Left ventricle myocardium inferior (tissue), 1 donor: ENCODE data around the gene KCNJ10. TPM values are rescaled to one million over a fixed set of nuclear protein-coding genes. Genes with fewer than 3 reads are reported as not detected.
A peak's percentile ranks its signal among the peaks of the same experiment; 100 is the strongest.

ENCODE experiments used
- DNase-seq: peaks from one replicate; pipeline ENCODE4 v3.0.0-alpha.2; 2020
- H3K27ac ChIP-seq: fragments of 200-600 bp; replicated peaks from 2 replicates; pipeline ENCODE4 v1.8.0; 2021
- H3K27me3 ChIP-seq: fragments of 200-600 bp; 2 replicates; pipeline ENCODE4 v1.8.0; 2021; ENCODE audit warnings: low read depth
- H3K36me3 ChIP-seq: fragments of 200-600 bp; 2 replicates; pipeline ENCODE4 v1.8.0; 2021
- H3K4me1 ChIP-seq: fragments of 200-600 bp; 2 replicates; pipeline ENCODE4 v1.8.0; 2021
- H3K4me3 ChIP-seq: fragments of 200-600 bp; 2 replicates; pipeline ENCODE4 v1.8.0; 2021; ENCODE audit warnings: mild to moderate bottlenecking, moderate library complexity
- H3K9me3 ChIP-seq: fragments of 200-600 bp; replicated peaks from 2 replicates; pipeline ENCODE4 v1.8.0; 2021
- CTCF ChIP-seq: fragments of 200-600 bp; IDR thresholded peaks from 2 replicates; pipeline ENCODE4 v1.8.0; 2021; ENCODE audit warnings: antibody characterized with exemption, mild to moderate bottlenecking, borderline replicate concordance
- intact Hi-C: fragments of 100-400 bp; cut with micrococcal nuclease; formaldehyde crosslinking; loops from one replicate; pipeline ENCODE4 v1.11.0; 2022
- total RNA-seq: library from RNA; stranded (reverse); fragmentation: NEBNext Ultra II Directional; extraction: Animal tissue kit (Norgen Biotek cat#: 25700); gene quantifications from one replicate; pipeline ENCODE4 v1.2.1, GENCODE V29; 2021
- donor health status: DM: no; HTN: yes; CAD: no; lungs with severe emphysema.

KCNJ10 gene
- total RNA-seq, 1 donor from 2014 or later: not detected

- Histone ChIP-seq H3K27ac (no peak within 1 kb of the TSS), H3K27me3 (peaks cover 74% of the 10 kb centered on the region), H3K4me1 (peaks cover 10% of the 10 kb centered on the region), H3K9me3 (no peaks in the 10 kb centered on the region), H3K36me3 (no peaks in the 10 kb centered on the region), H3K4me3 (no peak within 1 kb of the TSS)
- no peak for DNase-seq
- TF ChIP-seq CTCF: no peak
- intact Hi-C loops: no loop called here
These were observed 11.4 kb upstream of the KCNJ10 start, which contains the start of gene KCNJ9 for GRCh38 chr1:160081261-160081936. Gene KCNJ9, plus strand, starts transcription at chr1:160081538. Its CDS starts 2,493 bp downstream, at chr1:160084031.

DNA sequence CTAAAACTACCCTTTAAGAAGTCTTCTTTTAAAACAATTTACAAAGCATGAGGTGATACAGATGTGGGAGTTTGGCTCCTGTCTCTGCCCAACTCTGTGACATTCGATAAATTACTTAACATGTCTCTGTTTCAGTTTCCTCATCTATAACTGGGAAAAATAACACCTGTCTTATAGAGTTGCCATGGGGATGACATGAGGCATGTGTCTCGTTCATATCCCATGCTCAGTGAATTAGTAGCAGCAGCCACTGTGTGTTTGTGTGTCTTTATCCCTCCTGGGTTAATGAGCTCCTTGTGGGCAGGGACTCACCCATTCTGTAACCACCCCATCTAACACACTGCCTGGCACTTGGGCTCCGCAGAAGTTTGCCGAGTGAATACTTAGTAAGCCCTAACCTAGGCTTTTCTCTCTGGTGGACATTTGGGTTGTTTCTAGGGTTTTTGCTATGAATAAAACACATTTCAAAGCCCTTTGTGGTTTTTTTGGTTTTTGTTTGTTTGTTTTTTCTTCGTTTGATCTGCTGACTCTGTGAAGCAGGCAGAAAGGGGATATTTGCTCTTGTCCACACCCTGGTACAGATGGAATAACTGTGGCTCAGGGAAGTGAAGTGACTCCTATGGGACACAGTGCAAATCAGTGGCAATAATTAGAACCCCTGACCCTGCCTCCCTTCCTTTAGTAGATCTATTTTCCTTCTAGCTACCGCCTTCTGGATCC is 10.6 kb upstream of the KCNJ10 start:
- no peak overlapping the region for H3K27ac ChIP-seq
- TF ChIP-seq CTCF: no peak
- no peaks in the 10 kb centered on the region for H3K36me3 ChIP-seq
- H3K4me3 ChIP-seq: no peak overlapping the region
- intact Hi-C loops: no loop called here
- no peaks in the 10 kb centered on the region for H3K9me3 ChIP-seq
- H3K27me3 ChIP-seq: peaks cover 80% of the 10 kb centered on the region
- DNase-seq: no peak
- H3K4me1 ChIP-seq: peaks cover 10% of the 10 kb centered on the region

- Histone ChIP-seq H3K9me3 (no peaks in the 10 kb centered on the region), H3K36me3 (no peaks in the 10 kb centered on the region), H3K4me1 (peaks cover 9% of the 10 kb centered on the region), H3K27ac (no peak overlapping the region), H3K27me3 (peaks cover 80% of the 10 kb centered on the region), H3K4me3 (no peak overlapping the region)
- intact Hi-C loops: no loop called here
- no peak for DNase-seq
- TF ChIP-seq CTCF: no peak
These were observed 9.5 kb upstream of the KCNJ10 start for GRCh38 chr1:160079448-160079847.

- peak; percentile 69 for TF ChIP-seq CTCF
- DNase-seq: no peak
- Histone ChIP-seq H3K4me3 (no peak overlapping the region), H3K27me3 (peaks cover 79% of the 10 kb centered on the region), H3K4me1 (peaks cover 2% of the 10 kb centered on the region), H3K9me3 (no peaks in the 10 kb centered on the region), H3K27ac (no peak overlapping the region), H3K36me3 (no peaks in the 10 kb centered on the region)
- intact Hi-C loops: no loop called here
These were observed 8.7 kb upstream of the KCNJ10 start for GRCh38 chr1:160078512-160079195.

- H3K27me3 ChIP-seq: peaks cover 79% of the 10 kb centered on the region
- intact Hi-C loops: no loop called here
These were observed 7.5 kb upstream of the KCNJ10 start for GRCh38 chr1:160077486-160077885.

More at GRCh38 chr1:160077486-160077885, 7.5 kb upstream of the KCNJ10 start:
- TF ChIP-seq CTCF: no peak
- Histone ChIP-seq H3K36me3 (no peaks in the 10 kb centered on the region), H3K4me1 (no peaks in the 10 kb centered on the region), H3K4me3 (no peak overlapping the region), H3K27ac (no peak overlapping the region), H3K9me3 (no peaks in the 10 kb centered on the region)
- no peak for DNase-seq
